DMS153 treated with DMSO at 0.1 percent for 48 hours (cell line): Measurements from ENCODE around the gene CTBP2.

Experiments
- DNase-seq: peaks from one replicate; lab custom pipeline; 2025; ENCODE audit not compliant: unreplicated experiment; lab: John Stamatoyannopoulos, UW

The CTBP2 gene

GRCh38 chr10:124952123-124952522 is 208.2 kb downstream of the CTBP2 start:
- DNase-seq: no peak

GRCh38 chr10:124949543-124949942 is 210.8 kb downstream of the CTBP2 start:
- no peak for DNase-seq

- peak; percentile 75 for DNase-seq
Observed at GRCh38 chr10:124946945-124947344, 213.4 kb downstream of the CTBP2 start.

GRCh38 chr10:124944982-124945381 is 215.4 kb downstream of the CTBP2 start:
- DNase-seq: no peak

GRCh38 chr10:124943301-124944092 is 216.9 kb downstream of the CTBP2 start:
- no peak for DNase-seq

GRCh38 chr10:124942317-124943169 is 217.8 kb downstream of the CTBP2 start:
- no peak for DNase-seq

GRCh38 chr10:124941823-124942222 is 218.5 kb downstream of the CTBP2 start, which contains the start of gene ZRANB1:
Gene ZRANB1 (plus strand): TSS chr10:124942123. CDS start chr10:124942494, 371 bp downstream.
- DNase-seq: no peak

GRCh38 chr10:124939290-124939689 is 221.1 kb downstream of the CTBP2 start:
- DNase-seq: no peak

GRCh38 chr10:124936813-124937212 is 223.6 kb downstream of the CTBP2 start:
- DNase-seq: no peak

- DNase-seq: no peak
Observed at GRCh38 chr10:124935946-124936345, 224.4 kb downstream of the CTBP2 start.
